Adipose tissue (tissue), 3 donors: ENCODE results near the gene EXOSC5. TPM values are rescaled to one million over a fixed set of nuclear protein-coding genes. Genes with fewer than 3 reads are reported as not detected.
"Not testable (repeated sequence)": the region's sequence is repeated elsewhere in the genome, so short reads cannot be mapped to it uniquely, and the experiment has no call there.

Experiments
- H3K27ac ChIP-seq: one replicate; pipeline ENCODE4 v1.5.1; 2013; ENCODE audit warnings: low read depth, low read length
- WGBS, 3 donors: extraction: QIAGEN DNeasy Blood & Tissue Kit; methylation state at CpG; one replicate each; pipeline ENCODE4 v1.1.7; 2013; 5-methylcytosine and 5-hydroxymethylcytosine counted together
- polyA plus RNA-seq, 3 donors: library from polyadenylated mRNA; stranded (reverse); fragments of 200-250 nt; gene quantifications; one replicate each; pipeline ENCODE4 v1.2.3, GENCODE V29; 2013
- donor health status: healthy with polysubstance abuse.
- donor health status: Bipolar disorder and iron deficiency.
- donor health status: healthy.

EXOSC5 gene
- polyA plus RNA-seq, 3 donors = 18.4 to 40.2 (median 33.1) TPM

GRCh38 chr19:41381536-41381935, 15.6 kb downstream of the EXOSC5 start:
- not testable (repeated sequence) for H3K27ac ChIP-seq
- 92 to 97% (median 95%) methylated on average over 8 of the region's 8 CpGs for WGBS, 3 donors

GRCh38 chr19:41377977-41378709, 19.0 kb downstream of the EXOSC5 start:
- WGBS, 3 donors = 42 to 63% (median 45%) methylated on average over 9 of the region's 9 CpGs
- H3K27ac ChIP-seq = no peak overlapping the region

GRCh38 chr19:41376998-41377365, 20.2 kb downstream of the EXOSC5 start:
- 55 to 74% (median 61%) methylated on average over 8 of the region's 8 CpGs for WGBS, 3 donors
- no peak overlapping the region for H3K27ac ChIP-seq

GRCh38 chr19:41376241-41376997, 20.7 kb downstream of the EXOSC5 start, which contains the start of gene TMEM91:
TSS of gene TMEM91 (plus strand) at chr19:41376533. CDS start at chr19:41378310, 1,777 bp downstream.
- 1 to 3% (median 3%) methylated on average over 45 to 47 of the region's 47 CpGs for WGBS, 3 donors
- H3K27ac ChIP-seq = peak within 1 kb of the TSS; percentile 6

- H3K27ac ChIP-seq = no peak overlapping the region
Observed at GRCh38 chr19:41373993-41374392, 23.2 kb downstream of the EXOSC5 start.

GRCh38 chr19:41372501-41372900, 24.7 kb downstream of the EXOSC5 start:
- H3K27ac ChIP-seq = no peak overlapping the region
- WGBS, 3 donors = 65 to 80% (median 73%) methylated on average over 2 of the region's 2 CpGs

More at GRCh38 chr19:41373993-41374392, 23.2 kb downstream of the EXOSC5 start:
- WGBS, 3 donors = 14 to 44% (median 28%) methylated on average over 12 of the region's 12 CpGs

- no peak overlapping the region for H3K27ac ChIP-seq
- WGBS, 3 donors = 90 to 97% (median 93%) methylated on average over 8 of the region's 8 CpGs
Observed at GRCh38 chr19:41371541-41371940, 25.6 kb downstream of the EXOSC5 start.

- 95 to 97% (median 96%) methylated on average over 5 of the region's 5 CpGs for WGBS, 3 donors
- H3K27ac ChIP-seq = not testable (repeated sequence)
Observed at GRCh38 chr19:41371119-41371518, 26.0 kb downstream of the EXOSC5 start.

- WGBS, 3 donors = 91 to 98% (median 93%) methylated on average over 2 of the region's 2 CpGs
- no peak overlapping the region for H3K27ac ChIP-seq
Observed at GRCh38 chr19:41369769-41370168, 27.4 kb downstream of the EXOSC5 start.

GRCh38 chr19:41367848-41368301, 29.3 kb downstream of the EXOSC5 start:
- 25 to 54% (median 50%) methylated on average over 6 of the region's 6 CpGs for WGBS, 3 donors
- H3K27ac ChIP-seq = no peak overlapping the region

- 95 to 100% (median 100%) methylated on average over 1 of the region's 1 CpG for WGBS, 3 donors
- no peak overlapping the region for H3K27ac ChIP-seq
Observed at GRCh38 chr19:41366089-41366488, 31.1 kb downstream of the EXOSC5 start.

- 67 to 74% (median 69%) methylated on average over 14 of the region's 14 CpGs for WGBS, 3 donors
- no peak overlapping the region for H3K27ac ChIP-seq
Observed at GRCh38 chr19:41364524-41365391, 32.4 kb downstream of the EXOSC5 start.

GRCh38 chr19:41363753-41364523, 33.2 kb downstream of the EXOSC5 start, which contains the start of gene B9D2:
TSS of gene B9D2 (minus strand) at chr19:41364149. CDS start at chr19:41363519, 630 bp downstream.
- peak within 1 kb of the TSS; percentile 77 for H3K27ac ChIP-seq
- WGBS, 3 donors = 0 to 1% (median 0%) methylated on average over 56 of the region's 56 CpGs

- WGBS, 3 donors = 43 to 51% (median 49%) methylated on average over 6 of the region's 6 CpGs
- H3K27ac ChIP-seq = no peak overlapping the region
Observed at GRCh38 chr19:41363371-41363752, 33.8 kb downstream of the EXOSC5 start.

- WGBS, 3 donors = 74 to 89% (median 83%) methylated on average over 8 to 10 of the region's 10 CpGs
- no peak overlapping the region for H3K27ac ChIP-seq
Observed at GRCh38 chr19:41362143-41362847, 34.9 kb downstream of the EXOSC5 start.

- 88 to 100% (median 95%) methylated on average over 1 of the region's 1 CpG for WGBS, 3 donors
- H3K27ac ChIP-seq = no peak overlapping the region
Observed at GRCh38 chr19:41359741-41360140, 37.4 kb downstream of the EXOSC5 start.

- 92 to 94% (median 93%) methylated on average over 13 of the region's 13 CpGs for WGBS, 3 donors
Observed at GRCh38 chr19:41357746-41358145, 39.4 kb downstream of the EXOSC5 start.

More at GRCh38 chr19:41357746-41358145, 39.4 kb downstream of the EXOSC5 start:
- no peak overlapping the region for H3K27ac ChIP-seq
